Endodermal cell (in vitro differentiated cells): ENCODE measurements around the gene ULBP1. TPM values are rescaled to one million over a fixed set of nuclear protein-coding genes. Genes with fewer than 3 reads are reported as not detected.
A peak's percentile ranks its signal among the peaks of the same experiment; 100 is the strongest.
"Not testable (repeated sequence)": the region's sequence is repeated elsewhere in the genome, so short reads cannot be mapped to it uniquely, and the experiment has no call there.

Experiments used
- DNase-seq: peaks from one replicate; pipeline ENCODE4 v3.0.0-alpha.2; 2017
- H3K27ac ChIP-seq: 2 replicates; pipeline ENCODE4 v1.5.1; 2013; ENCODE audit warnings: mild to moderate bottlenecking, low read depth, low read length, moderate library complexity
- H3K27me3 ChIP-seq: 2 replicates; pipeline ENCODE4 v1.6.1; 2013; ENCODE audit warnings: mild to moderate bottlenecking, low read length, moderate library complexity; ENCODE audit not compliant: insufficient read depth, control insufficient read depth, poor library complexity, severe bottlenecking
- H3K36me3 ChIP-seq: 2 replicates; pipeline ENCODE4 v1.7.0; 2013; ENCODE audit warnings: mild to moderate bottlenecking, low read length, moderate library complexity; ENCODE audit not compliant: control insufficient read depth, insufficient read depth
- H3K4me1 ChIP-seq: one replicate; pipeline ENCODE4 v1.7.0; 2013; ENCODE audit warnings: low read length; ENCODE audit not compliant: control insufficient read depth, insufficient read depth
- H3K4me3 ChIP-seq: 2 replicates; pipeline ENCODE4 v1.5.1; 2013; ENCODE audit warnings: mild to moderate bottlenecking, low read length, moderate library complexity
- H3K9ac ChIP-seq: 2 replicates; pipeline ENCODE4 v1.6.1; 2013; ENCODE audit warnings: mild to moderate bottlenecking, low read length, moderate library complexity; ENCODE audit not compliant: poor library complexity, severe bottlenecking; ENCODE audit errors: extremely low read depth
- H3K9me3 ChIP-seq: 2 replicates; pipeline ENCODE4 v1.6.1; 2013; ENCODE audit warnings: mild to moderate bottlenecking, low read length, moderate library complexity; ENCODE audit not compliant: control insufficient read depth
- H3K27ac Mint-ChIP-seq: 2 replicates; pipeline ENCODE4 v1.8.0; 2020; ENCODE audit warnings: mixed read lengths
- H3K27me3 Mint-ChIP-seq: 2 replicates; pipeline ENCODE4 v1.8.0; 2021; ENCODE audit warnings: mild to moderate bottlenecking, mixed read lengths; ENCODE audit not compliant: insufficient read depth
- H3K36me3 Mint-ChIP-seq: 2 replicates; pipeline ENCODE4 v1.8.0; 2020; ENCODE audit warnings: low read depth, mixed read lengths
- H3K4me1 Mint-ChIP-seq: 2 replicates; pipeline ENCODE4 v1.8.0; 2020; ENCODE audit warnings: mixed read lengths
- H3K4me3 Mint-ChIP-seq: 2 replicates; pipeline ENCODE4 v1.8.0; 2020; ENCODE audit warnings: mild to moderate bottlenecking, moderate library complexity, mixed read lengths
- H3K9me3 Mint-ChIP-seq: 2 replicates; pipeline ENCODE4 v1.8.0; 2020; ENCODE audit warnings: mild to moderate bottlenecking, mixed read lengths
- CTCF ChIP-seq: fragments of 200-600 bp; sonication (generic); conservative IDR thresholded peaks from 2 replicates; pipeline ENCODE4 v1.5.0; 2021; ENCODE audit warnings: antibody characterized with exemption, mild to moderate bottlenecking
- WGBS, 2 experiments: methylation state at CpG; one replicate each; pipeline versions ENCODE4 v1.1.5 to v1.1.7; 2013; ENCODE audit warnings: missing lambda C conversion rate in 2 of 2, mixed read lengths in 1 of 2; ENCODE audit not compliant: insufficient coverage in 1 of 2, insufficient read length in 1 of 2; 5-methylcytosine and 5-hydroxymethylcytosine counted together
- total RNA-seq, 2 donors: library from RNA; stranded (reverse); fragmentation: NEBNext Ultra II Directional in 1 of 2; extraction: Animal tissue kit (Norgen Biotek cat#: 25700) in 1 of 2; gene quantifications; 2 replicates in 1 of 2; 3 replicates in 1 of 2; pipeline ENCODE4 v1.2.1, GENCODE V29; 2021

The ULBP1 gene
- total RNA-seq, 2 donors from 2014 or later = 0.31 to 0.55 TPM

- peak; percentile 79 for TF ChIP-seq CTCF
- 70 to 83% methylated on average over 5 to 6 of the region's 7 CpGs for WGBS, 2 experiments
- no peak overlapping the region for H3K27ac ChIP-seq
- no peaks in the 10 kb centered on the region for H3K36me3 ChIP-seq
- DNase-seq = peak; percentile 67
- no peaks in the 10 kb centered on the region for H3K36me3 Mint-ChIP-seq
- H3K4me1 Mint-ChIP-seq = peaks cover 6% of the 10 kb centered on the region
- H3K9me3 Mint-ChIP-seq = no peaks in the 10 kb centered on the region
- no peak overlapping the region for H3K9ac ChIP-seq
- no peaks in the 10 kb centered on the region for H3K4me1 ChIP-seq
- peaks cover 74% of the 10 kb centered on the region for H3K27me3 Mint-ChIP-seq
- H3K4me3 ChIP-seq = no peak overlapping the region
- H3K9me3 ChIP-seq = no peaks in the 10 kb centered on the region
- no peak overlapping the region for H3K4me3 Mint-ChIP-seq
- peaks cover 76% of the 10 kb centered on the region for H3K27me3 ChIP-seq
- no peak overlapping the region for H3K27ac Mint-ChIP-seq
Observed at GRCh38 chr6:150006961-150007464, 43.3 kb downstream of the ULBP1 start.

- 59 to 75% methylated on average over 5 to 9 of the region's 9 CpGs for WGBS, 2 experiments
- Mint-ChIP-seq H3K9me3 (no peaks in the 10 kb centered on the region), H3K36me3 (no peaks in the 10 kb centered on the region), H3K27me3 (peaks cover 81% of the 10 kb centered on the region), H3K4me1 (peaks cover 6% of the 10 kb centered on the region), H3K4me3 (no peak overlapping the region), H3K27ac (no peak overlapping the region)
- peaks cover 81% of the 10 kb centered on the region for H3K27me3 ChIP-seq
- peak; percentile 26 for DNase-seq
- H3K4me3 ChIP-seq = no peak overlapping the region
- no peaks in the 10 kb centered on the region for H3K9me3 ChIP-seq
- no peak for TF ChIP-seq CTCF
- H3K27ac ChIP-seq = no peak overlapping the region
- H3K36me3 ChIP-seq = no peaks in the 10 kb centered on the region
- no peak overlapping the region for H3K9ac ChIP-seq
- no peaks in the 10 kb centered on the region for H3K4me1 ChIP-seq
Observed at GRCh38 chr6:150008588-150008987, 44.8 kb downstream of the ULBP1 start.

GRCh38 chr6:150012846-150013784 lies 49.4 kb downstream of the ULBP1 start:
- not testable (repeated sequence) for H3K4me1 Mint-ChIP-seq, H3K4me1 ChIP-seq, H3K9me3 Mint-ChIP-seq, H3K36me3 ChIP-seq, H3K4me3 ChIP-seq, H3K27ac ChIP-seq, H3K36me3 Mint-ChIP-seq, H3K9me3 ChIP-seq, H3K9ac ChIP-seq, H3K27ac Mint-ChIP-seq, H3K4me3 Mint-ChIP-seq
- peaks cover 100% of the 10 kb centered on the region for H3K27me3 ChIP-seq
- peak; percentile 24 for DNase-seq
- WGBS, 2 experiments = 44 to 47% methylated on average over 5 to 8 of the region's 8 CpGs
- peaks cover 97% of the 10 kb centered on the region for H3K27me3 Mint-ChIP-seq

- not testable (repeated sequence) for H3K4me3 Mint-ChIP-seq, H3K27ac Mint-ChIP-seq, H3K9ac ChIP-seq
Observed at GRCh38 chr6:150013785-150014622, 50.3 kb downstream of the ULBP1 start.

GRCh38 chr6:150014623-150015280 lies 51.0 kb downstream of the ULBP1 start:
- not testable (repeated sequence) for H3K4me3 ChIP-seq, H3K4me1 Mint-ChIP-seq, H3K27ac Mint-ChIP-seq, H3K9me3 Mint-ChIP-seq, H3K4me1 ChIP-seq, H3K36me3 ChIP-seq, H3K4me3 Mint-ChIP-seq, H3K36me3 Mint-ChIP-seq, H3K27ac ChIP-seq, H3K9me3 ChIP-seq, H3K9ac ChIP-seq
- whole genome bisulfite sequencing, 2 experiments = 5% methylated on average over 36 of the region's 50 CpGs; no CpG with 5 or more reads in 1 of the 2 experiments
- peak; percentile 48 for DNase-seq
- peaks cover 96% of the 10 kb centered on the region for H3K27me3 Mint-ChIP-seq
- peaks cover 98% of the 10 kb centered on the region for H3K27me3 ChIP-seq

More at GRCh38 chr6:150013785-150014622, 50.3 kb downstream of the ULBP1 start:
- H3K4me1 ChIP-seq, H3K36me3 Mint-ChIP-seq, H3K27ac ChIP-seq, H3K36me3 ChIP-seq, H3K9me3 ChIP-seq, H3K9me3 Mint-ChIP-seq, H3K4me3 ChIP-seq, H3K4me1 Mint-ChIP-seq: not testable (repeated sequence)
- peak; percentile 7 for DNase-seq
- H3K27me3 ChIP-seq = peaks cover 100% of the 10 kb centered on the region
- WGBS, 2 experiments = 10% methylated on average over 9 of the region's 24 CpGs; no CpG with 5 or more reads in 1 of the 2 experiments
- peaks cover 97% of the 10 kb centered on the region for H3K27me3 Mint-ChIP-seq
